Omental fat pad (tissue), 4 donors: Measurements from ENCODE around the gene KDM4D. TPM values are rescaled to one million over a fixed set of nuclear protein-coding genes. Genes with fewer than 3 reads are reported as not detected.
A peak's percentile ranks its signal among the peaks of the same experiment; 100 is the strongest.

Experiments used
- ATAC-seq: fragments of 150-250 bp; one replicate; pipeline ENCODE4 v1.9.1; 2016; ENCODE audit warnings: mild to moderate bottlenecking, moderate library complexity; ENCODE audit not compliant: low FRiP score
- DNase-seq: peaks from one replicate; pipeline ENCODE4 v3.0.0-alpha.2; 2019; ENCODE audit warnings: low spot score
- CTCF ChIP-seq, 3 donors: fragments of 450-650 bp; IDR thresholded peaks; one replicate each; pipeline ENCODE4 v1.5.1; 2016 to 2017; ENCODE audit warnings: antibody characterized with exemption in 3 of 3, mild to moderate bottlenecking in 3 of 3, moderate library complexity in 2 of 3
- total RNA-seq, 4 donors: library from RNA; depleted of rRNA; stranded (reverse); fragments of >200 nt; gene quantifications; one replicate each; pipeline ENCODE4 v1.1.0, GENCODE V29; 2016

The KDM4D gene
- under 1 TPM; 0.24 to 0.93 (median 0.69) TPM for total RNA-seq

GRCh38 chr11:94973099-94973968 lies at the start of gene KDM4D, which contains the start of gene CWC15:
TSS of gene KDM4D (plus strand) at chr11:94973709. CDS start at chr11:94997373, 23,664 bp downstream.
TSS of gene CWC15 (minus strand) at chr11:94973556. CDS start at chr11:94972185, 1,371 bp downstream.
- ATAC-seq (peak; percentile 99), DNase-seq (peak; percentile 73)
- no peak for TF ChIP-seq CTCF (IDR thresholded peaks at IDR 0.05)

- no peak for TF ChIP-seq CTCF (IDR thresholded peaks at IDR 0.05)
- ATAC-seq, result no peak
- no peak for DNase-seq
Measured at GRCh38 chr11:94924171-94924572, 49.3 kb upstream of the KDM4D start.

- ATAC-seq, result no peak
- no peak for DNase-seq
- TF ChIP-seq CTCF (IDR thresholded peaks at IDR 0.05), result no peak
Measured at GRCh38 chr11:94924612-94925011, 48.9 kb upstream of the KDM4D start.

- no peak for ATAC-seq
- no peak for DNase-seq
- TF ChIP-seq CTCF (IDR thresholded peaks at IDR 0.05), result no peak
Measured at GRCh38 chr11:94925422-94926270, 47.9 kb upstream of the KDM4D start.

- TF ChIP-seq CTCF (IDR thresholded peaks at IDR 0.05), result no peak
- peak; percentile 12 for ATAC-seq
- DNase-seq, result no peak
Measured at GRCh38 chr11:94926271-94926625, 47.3 kb upstream of the KDM4D start.

- peak; percentile 67 for ATAC-seq
- no peak for DNase-seq
- no peak for TF ChIP-seq CTCF (IDR thresholded peaks at IDR 0.05)
Measured at GRCh38 chr11:94926698-94927237, 46.7 kb upstream of the KDM4D start.
